ENCODE data around the gene TSPAN4.

GRCh38 chr11:890794-891540 is 48.3 kb downstream of the TSPAN4 start:
- no peak for TF ChIP-seq POLR2A (IDR thresholded peaks at IDR 0.05; ENCODE audit: low read length)
- TF ChIP-seq GATA1 (IDR thresholded peaks at IDR 0.05; ENCODE audit: low read depth, low read length), result no peak
